Measurements from ENCODE around the gene OR10J4. TPM values are rescaled to one million over a fixed set of nuclear protein-coding genes. Genes with fewer than 3 reads are reported as not detected.
"Not testable (repeated sequence)": the region's sequence is repeated elsewhere in the genome, so short reads cannot be mapped to it uniquely, and the experiment has no call there.

Gene OR10J4
- total RNA-seq, 1 donor from 2014 or later, result not detected

- H3K27ac Mint-ChIP-seq (ENCODE audit: unreplicated experiment), result no peak overlapping the region
- peaks cover 5% of the 10 kb centered on the region for H3K27me3 Mint-ChIP-seq (ENCODE audit: low read depth)
- H3K4me3 Mint-ChIP-seq (ENCODE audit: unreplicated experiment), result no peak overlapping the region
- H3K9me3 Mint-ChIP-seq (ENCODE audit: low read depth), result peaks cover 4% of the 10 kb centered on the region
- no peak for DNase-seq (ENCODE audit: low spot score)
- TF ChIP-seq CTCF (IDR thresholded peaks at IDR 0.05), result no peak
- no peaks in the 10 kb centered on the region for H3K4me1 Mint-ChIP-seq (ENCODE audit: low read depth)
- H3K36me3 Mint-ChIP-seq (ENCODE audit: low read depth), result no peaks in the 10 kb centered on the region
These were observed 10.4 kb downstream of the OR10J4 start for GRCh38 chr1:159442428-159442827.

- peaks cover 6% of the 10 kb centered on the region for H3K27me3 Mint-ChIP-seq (ENCODE audit: low read depth)
- no peak overlapping the region for H3K27ac Mint-ChIP-seq (ENCODE audit: unreplicated experiment)
- no peak for TF ChIP-seq CTCF (IDR thresholded peaks at IDR 0.05)
- H3K9me3 Mint-ChIP-seq (ENCODE audit: low read depth), result peaks cover 9% of the 10 kb centered on the region
- no peak for DNase-seq (ENCODE audit: low spot score)
- no peaks in the 10 kb centered on the region for H3K4me1 Mint-ChIP-seq (ENCODE audit: low read depth)
- H3K4me3 Mint-ChIP-seq (ENCODE audit: unreplicated experiment), result no peak overlapping the region
- H3K36me3 Mint-ChIP-seq (ENCODE audit: low read depth), result no peaks in the 10 kb centered on the region
These were observed 11.2 kb downstream of the OR10J4 start for GRCh38 chr1:159443066-159443750.

GRCh38 chr1:159444511-159444910 is 12.5 kb downstream of the OR10J4 start:
- Mint-ChIP-seq H3K36me3 (ENCODE audit: low read depth) (no peaks in the 10 kb centered on the region), H3K4me1 (ENCODE audit: low read depth) (no peaks in the 10 kb centered on the region), H3K27ac (ENCODE audit: unreplicated experiment) (no peak overlapping the region), H3K9me3 (ENCODE audit: low read depth) (peaks cover 13% of the 10 kb centered on the region), H3K27me3 (ENCODE audit: low read depth) (peaks cover 7% of the 10 kb centered on the region), H3K4me3 (ENCODE audit: unreplicated experiment) (no peak overlapping the region)
- TF ChIP-seq CTCF (IDR thresholded peaks at IDR 0.05), result no peak
- DNase-seq (ENCODE audit: low spot score), result no peak

GRCh38 chr1:159448181-159448580 is 16.2 kb downstream of the OR10J4 start:
- Mint-ChIP-seq H3K9me3 (ENCODE audit: low read depth) (peaks cover 32% of the 10 kb centered on the region), H3K27me3 (ENCODE audit: low read depth) (peaks cover 2% of the 10 kb centered on the region), H3K4me3 (ENCODE audit: unreplicated experiment) (no peak overlapping the region), H3K36me3 (ENCODE audit: low read depth) (no peaks in the 10 kb centered on the region), H3K27ac (ENCODE audit: unreplicated experiment) (no peak overlapping the region), H3K4me1 (ENCODE audit: low read depth) (no peaks in the 10 kb centered on the region)
- no peak for DNase-seq (ENCODE audit: low spot score)
- no peak for TF ChIP-seq CTCF (IDR thresholded peaks at IDR 0.05)

GRCh38 chr1:159449605-159450004 is 17.6 kb downstream of the OR10J4 start:
- not testable (repeated sequence) for H3K4me3 Mint-ChIP-seq (ENCODE audit: unreplicated experiment); H3K27ac Mint-ChIP-seq (ENCODE audit: unreplicated experiment); H3K36me3 Mint-ChIP-seq (ENCODE audit: low read depth); H3K4me1 Mint-ChIP-seq (ENCODE audit: low read depth); H3K27me3 Mint-ChIP-seq (ENCODE audit: low read depth)
- peak; percentile 25 for DNase-seq (ENCODE audit: low spot score)
- H3K9me3 Mint-ChIP-seq (ENCODE audit: low read depth), result peaks cover 37% of the 10 kb centered on the region

GRCh38 chr1:159459551-159459950 is 27.5 kb downstream of the OR10J4 start:
- H3K36me3 Mint-ChIP-seq (ENCODE audit: low read depth), result peaks cover 3% of the 10 kb centered on the region
- H3K9me3 Mint-ChIP-seq (ENCODE audit: low read depth), result peaks cover 39% of the 10 kb centered on the region
- no peak for DNase-seq (ENCODE audit: low spot score)
- no peak overlapping the region for H3K27ac Mint-ChIP-seq (ENCODE audit: unreplicated experiment)
- H3K27me3 Mint-ChIP-seq (ENCODE audit: low read depth), result no peaks in the 10 kb centered on the region
- H3K4me3 Mint-ChIP-seq (ENCODE audit: unreplicated experiment), result no peak overlapping the region
- no peak for TF ChIP-seq CTCF (IDR thresholded peaks at IDR 0.05)
- H3K4me1 Mint-ChIP-seq (ENCODE audit: low read depth), result no peaks in the 10 kb centered on the region
